ENCODE measurements around the gene WEE2.

Gene WEE2

DNA sequence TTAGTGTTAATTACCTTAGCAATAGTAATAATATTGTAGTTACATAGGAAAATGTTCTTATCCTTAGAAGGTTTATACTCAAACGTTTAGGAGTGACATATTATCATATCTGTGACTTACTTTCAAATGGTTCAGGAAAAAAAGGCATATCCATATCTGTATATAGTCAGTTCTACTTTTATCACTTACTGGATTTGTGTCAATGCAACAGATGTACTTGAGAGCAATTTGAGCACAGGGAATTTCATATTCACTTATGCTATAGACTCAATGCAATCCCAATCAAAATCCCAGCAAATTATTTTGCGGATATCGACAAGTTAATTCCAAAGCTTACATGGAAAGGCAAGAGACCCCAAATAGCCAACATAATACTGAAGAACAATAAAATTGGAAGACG lies 16.2 kb upstream of the WEE2 start:
- DNase-seq (no peak), ATAC-seq (ENCODE audit: insufficient read depth, low read depth) (no peak)
- H2AFZ ChIP-seq (ENCODE audit: low read depth, low read length), result no peak overlapping the region
- peaks cover 37% of the 10 kb centered on the region for H4K20me1 ChIP-seq (ENCODE audit: insufficient read depth, low read length)
- no peak overlapping the region for H3K27ac ChIP-seq (ENCODE audit: low read length)
- no peaks in the 10 kb centered on the region for H3K4me1 ChIP-seq (ENCODE audit: insufficient read depth, low read length)
- no peak overlapping the region for H3K9ac ChIP-seq (ENCODE audit: low read depth, low read length)
- no peak overlapping the region for H3K4me3 ChIP-seq (ENCODE audit: low read depth in 1 of 2, low read length in 2 of 2)
- H3K36me3 ChIP-seq (ENCODE audit: insufficient read depth, low read length), result no peaks in the 10 kb centered on the region
- no peaks in the 10 kb centered on the region for H3K27me3 ChIP-seq (ENCODE audit: insufficient read depth, low read length, poor library complexity)
- peaks cover 20% of the 10 kb centered on the region; the same call in 1 of the 2 replicates for H3K79me2 ChIP-seq (ENCODE audit: insufficient read depth, low read length)
- TF ChIP-seq CTCF (IDR thresholded peaks at IDR 0.05; ENCODE audit: borderline replicate concordance, extremely low read depth, low read length, poor library complexity, severe bottlenecking) (no peak), EZH2 (IDR thresholded peaks at IDR 0.05; ENCODE audit: borderline replicate concordance, low read depth, low read length, severe bottlenecking) (no peak)
- no peaks in the 10 kb centered on the region for H3K9me3 ChIP-seq (ENCODE audit: insufficient read depth, low read length, severe bottlenecking)
- no peak overlapping the region for H3K4me2 ChIP-seq (ENCODE audit: insufficient read depth, low read length)

DNA sequence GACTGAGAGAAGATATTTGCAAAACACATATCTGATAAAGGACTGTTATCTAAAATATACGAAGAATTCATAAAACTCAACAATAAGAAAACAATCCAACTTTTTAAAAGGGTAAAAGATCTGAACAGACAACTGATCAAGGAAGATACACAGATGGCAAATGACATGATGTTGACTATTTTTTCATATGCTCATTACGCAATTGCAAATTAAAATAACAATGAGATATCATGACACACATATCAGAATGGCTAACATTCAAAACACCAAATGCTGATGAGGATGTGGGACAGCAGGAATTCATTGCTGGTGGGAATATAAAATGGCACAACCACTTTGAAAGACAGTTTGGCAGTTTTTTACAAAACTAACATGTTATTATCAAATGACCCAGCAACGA lies 15.1 kb upstream of the WEE2 start:
- no peaks in the 10 kb centered on the region for H3K4me1 ChIP-seq (ENCODE audit: insufficient read depth, low read length)
- no peak overlapping the region for H3K4me2 ChIP-seq (ENCODE audit: insufficient read depth, low read length)
- no peak overlapping the region for H3K9ac ChIP-seq (ENCODE audit: low read depth, low read length)
- no peaks in the 10 kb centered on the region for H3K27me3 ChIP-seq (ENCODE audit: insufficient read depth, low read length, poor library complexity)
- H3K27ac ChIP-seq (ENCODE audit: low read length), result no peak overlapping the region
- no peak for TF ChIP-seq CTCF (IDR thresholded peaks at IDR 0.05; ENCODE audit: borderline replicate concordance, extremely low read depth, low read length, poor library complexity, severe bottlenecking)
- TF ChIP-seq EZH2 (IDR thresholded peaks at IDR 0.05; ENCODE audit: borderline replicate concordance, low read depth, low read length, severe bottlenecking), result no peak
- H3K4me3 ChIP-seq (ENCODE audit: low read depth in 1 of 2, low read length in 2 of 2), result no peak overlapping the region
- no peak overlapping the region for H2AFZ ChIP-seq (ENCODE audit: low read depth, low read length)
- no peaks in the 10 kb centered on the region for H3K36me3 ChIP-seq (ENCODE audit: insufficient read depth, low read length)
- no peak for ATAC-seq (ENCODE audit: insufficient read depth, low read depth)
- no peaks in the 10 kb centered on the region for H3K9me3 ChIP-seq (ENCODE audit: insufficient read depth, low read length, severe bottlenecking)
- no peak for DNase-seq
- peaks cover 41% of the 10 kb centered on the region for H4K20me1 ChIP-seq (ENCODE audit: insufficient read depth, low read length)
- peaks cover 20% of the 10 kb centered on the region; the same call in 1 of the 2 replicates for H3K79me2 ChIP-seq (ENCODE audit: insufficient read depth, low read length)

- TF ChIP-seq CTCF (IDR thresholded peaks at IDR 0.05; ENCODE audit: borderline replicate concordance, extremely low read depth, low read length, poor library complexity, severe bottlenecking) (no peak), EZH2 (IDR thresholded peaks at IDR 0.05; ENCODE audit: borderline replicate concordance, low read depth, low read length, severe bottlenecking) (no peak)
- H3K79me2 ChIP-seq (ENCODE audit: insufficient read depth, low read length), result peaks cover 30% of the 10 kb centered on the region
- H3K4me2 ChIP-seq (ENCODE audit: insufficient read depth, low read length), result no peak overlapping the region
- peaks cover 48% of the 10 kb centered on the region for H4K20me1 ChIP-seq (ENCODE audit: insufficient read depth, low read length)
- peaks cover 14% of the 10 kb centered on the region for H3K4me1 ChIP-seq (ENCODE audit: insufficient read depth, low read length)
- H3K9ac ChIP-seq (ENCODE audit: low read depth, low read length), result no peak overlapping the region
- no peaks in the 10 kb centered on the region for H3K9me3 ChIP-seq (ENCODE audit: insufficient read depth, low read length, severe bottlenecking)
- ATAC-seq (ENCODE audit: insufficient read depth, low read depth) (no peak), DNase-seq (no peak)
- H2AFZ ChIP-seq (ENCODE audit: low read depth, low read length), result no peak overlapping the region
- no peak overlapping the region for H3K27ac ChIP-seq (ENCODE audit: low read length)
- H3K27me3 ChIP-seq (ENCODE audit: insufficient read depth, low read length, poor library complexity), result no peaks in the 10 kb centered on the region
- no peak overlapping the region for H3K4me3 ChIP-seq (ENCODE audit: low read depth in 1 of 2, low read length in 2 of 2)
- no peaks in the 10 kb centered on the region for H3K36me3 ChIP-seq (ENCODE audit: insufficient read depth, low read length)
Observed at GRCh38 chr7:141695803-141696289, 12.3 kb upstream of the WEE2 start.

DNA sequence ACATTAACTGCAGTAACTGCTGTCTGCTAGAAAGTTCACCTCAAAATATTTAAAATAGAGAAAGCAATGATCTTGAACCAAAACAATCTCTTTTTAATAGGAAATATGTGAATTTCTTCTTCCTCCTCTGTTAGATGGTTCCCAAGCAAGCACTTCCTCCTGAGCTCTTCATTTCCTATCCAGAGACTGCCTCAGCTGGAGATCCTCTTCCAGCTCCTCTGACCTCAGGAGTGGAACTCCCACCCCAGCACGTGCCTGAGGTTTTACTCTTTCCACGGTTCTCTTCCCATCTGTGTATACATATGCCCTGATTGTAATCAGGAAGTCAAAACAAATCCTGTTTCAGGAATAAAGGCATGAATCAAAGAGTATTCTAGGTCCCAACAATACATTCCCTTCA lies 11.8 kb upstream of the WEE2 start:
- Histone ChIP-seq H3K36me3 (ENCODE audit: insufficient read depth, low read length) (no peaks in the 10 kb centered on the region), H3K27ac (ENCODE audit: low read length) (no peak overlapping the region), H3K9ac (ENCODE audit: low read depth, low read length) (no peak overlapping the region), H3K4me1 (ENCODE audit: insufficient read depth, low read length) (peaks cover 18% of the 10 kb centered on the region), H3K79me2 (ENCODE audit: insufficient read depth, low read length) (peaks cover 30% of the 10 kb centered on the region), H3K27me3 (ENCODE audit: insufficient read depth, low read length, poor library complexity) (no peaks in the 10 kb centered on the region), H3K4me3 (ENCODE audit: low read depth in 1 of 2, low read length in 2 of 2) (no peak overlapping the region), H4K20me1 (ENCODE audit: insufficient read depth, low read length) (peaks cover 45% of the 10 kb centered on the region), H2AFZ (ENCODE audit: low read depth, low read length) (no peak overlapping the region), H3K9me3 (ENCODE audit: insufficient read depth, low read length, severe bottlenecking) (no peaks in the 10 kb centered on the region), H3K4me2 (ENCODE audit: insufficient read depth, low read length) (no peak overlapping the region)
- no peak for ATAC-seq (ENCODE audit: insufficient read depth, low read depth)
- no peak for TF ChIP-seq EZH2 (IDR thresholded peaks at IDR 0.05; ENCODE audit: borderline replicate concordance, low read depth, low read length, severe bottlenecking)
- no peak for TF ChIP-seq CTCF (IDR thresholded peaks at IDR 0.05; ENCODE audit: borderline replicate concordance, extremely low read depth, low read length, poor library complexity, severe bottlenecking)
- no peak for DNase-seq

Measured in DND-41 (cell line).